BLaER1 treated with 17β-estradiol and CSF1 and Interleukin-3, amounts not matched to agents 10 nM and 100 nM (cell line): ENCODE results near the gene ELK4.

Experiments
- H3K27ac ChIP-seq, 11 experiments: shearing (Covaris generic); formaldehyde crosslinking; 2 replicates each; pipeline ENCODE4 v1.8.1; 2022
- H3K27me3 ChIP-seq, 11 experiments: shearing (Covaris generic); formaldehyde crosslinking; 2 replicates each; pipeline ENCODE4 v1.8.1; 2022
- H3K36me3 ChIP-seq, 11 experiments: shearing (Covaris generic); formaldehyde crosslinking; 2 replicates each; pipeline ENCODE4 v1.8.1; 2022
- H3K4me1 ChIP-seq, 10 experiments: shearing (Covaris generic); formaldehyde crosslinking; 2 replicates each; pipeline ENCODE4 v1.8.1; 2022
- H3K4me2 ChIP-seq, 11 experiments: shearing (Covaris generic); formaldehyde crosslinking; 2 replicates each; pipeline ENCODE4 v1.8.1; 2022
- H3K4me3 ChIP-seq, 10 experiments: shearing (Covaris generic); formaldehyde crosslinking; 2 replicates each; pipeline ENCODE4 v1.8.1; 2022
- H3K9ac ChIP-seq, 11 experiments: shearing (Covaris generic); formaldehyde crosslinking; 2 replicates each; pipeline ENCODE4 v1.8.1; 2022
- H3K9me3 ChIP-seq, 11 experiments: shearing (Covaris generic); formaldehyde crosslinking; replicated peaks in 1 of 11; 2 replicates each; pipeline ENCODE4 v1.8.1; 2022
- H4K20me1 ChIP-seq, 11 experiments: shearing (Covaris generic); formaldehyde crosslinking; 2 replicates each; pipeline ENCODE4 v1.8.1; 2022
- Cebpa-rat ChIP-seq, 11 experiments: shearing (Covaris generic); IDR thresholded peaks; 2 replicates each; pipeline ENCODE4 v1.8.1; 2022

The ELK4 gene

GRCh38 chr1:205666372-205667166, 34.8 kb upstream of the ELK4 start:
- H3K27me3 ChIP-seq, result no peaks in the 10 kb centered on the region
- no peak for TF ChIP-seq Cebpa-rat (IDR thresholded peaks at IDR 0.05)
- no peak overlapping the region for H3K4me3 ChIP-seq
- H3K27ac ChIP-seq, result no peak overlapping the region
- peak overlapping the region in 2 of 11 experiments; percentile 4 to 27; a peak in 1 of 22 replicates for H3K9ac ChIP-seq
- no peaks in the 10 kb centered on the region for H3K9me3 ChIP-seq
- peaks cover 72 to 97% (median 91%) of the 10 kb centered on the region in 10 experiments for H3K4me1 ChIP-seq
- peak overlapping the region; percentile 69 to 89 (median 76) for H3K4me2 ChIP-seq
- H3K36me3 ChIP-seq, result peaks cover 0 to 12% (median 0%) of the 10 kb centered on the region in 11 experiments; a peak in 3 of 22 replicates
- H4K20me1 ChIP-seq, result peaks cover 0 to 69% (median 5%) of the 10 kb centered on the region in 11 experiments; a peak in 7 of 22 replicates

GRCh38 chr1:205665201-205666045, 33.6 kb upstream of the ELK4 start:
- Histone ChIP-seq H3K27me3 (no peaks in the 10 kb centered on the region), H3K4me3 (no peak overlapping the region), H3K4me1 (peaks cover 60 to 97% (median 89%) of the 10 kb centered on the region in 10 experiments), H3K9me3 (no peaks in the 10 kb centered on the region), H3K27ac (peak overlapping the region in 7 of 11 experiments; percentile 20 to 48 (median 39); a peak in 12 of 22 replicates), H3K4me2 (peak overlapping the region; percentile 69 to 89 (median 76)), H3K36me3 (peaks cover 0 to 12% (median 0%) of the 10 kb centered on the region in 11 experiments; a peak in 3 of 22 replicates), H4K20me1 (peaks cover 0 to 71% (median 0%) of the 10 kb centered on the region in 11 experiments; a peak in 6 of 22 replicates), H3K9ac (peak overlapping the region in 6 of 11 experiments; percentile 0 to 35 (median 28); a peak in 8 of 22 replicates)
- no peak for TF ChIP-seq Cebpa-rat (IDR thresholded peaks at IDR 0.05)

GRCh38 chr1:205664399-205665017, 32.7 kb upstream of the ELK4 start:
- Histone ChIP-seq H3K4me1 (peaks cover 52 to 97% (median 89%) of the 10 kb centered on the region in 10 experiments), H3K27ac (peak overlapping the region in 6 of 11 experiments; percentile 24 to 48 (median 41); a peak in 10 of 22 replicates), H3K4me2 (peak overlapping the region; percentile 69 to 89 (median 76)), H3K27me3 (no peaks in the 10 kb centered on the region), H3K9ac (peak overlapping the region in 6 of 11 experiments; percentile 0 to 35 (median 28); a peak in 8 of 22 replicates), H4K20me1 (peaks cover 0 to 76% (median 0%) of the 10 kb centered on the region in 11 experiments; a peak in 7 of 22 replicates), H3K4me3 (no peak overlapping the region), H3K9me3 (no peaks in the 10 kb centered on the region), H3K36me3 (peaks cover 0 to 12% (median 0%) of the 10 kb centered on the region in 11 experiments; a peak in 3 of 22 replicates)
- no peak for TF ChIP-seq Cebpa-rat (IDR thresholded peaks at IDR 0.05)

- peak overlapping the region in 1 of 11 experiments; percentile 9; a peak in 1 of 22 replicates for H3K27ac ChIP-seq
- H3K4me1 ChIP-seq, result peaks cover 47 to 95% (median 86%) of the 10 kb centered on the region in 10 experiments
- no peaks in the 10 kb centered on the region for H3K9me3 ChIP-seq
- no peaks in the 10 kb centered on the region for H3K27me3 ChIP-seq
- no peak overlapping the region for H3K4me3 ChIP-seq
- no peak for TF ChIP-seq Cebpa-rat (IDR thresholded peaks at IDR 0.05)
- H3K9ac ChIP-seq, result peak overlapping the region in 2 of 11 experiments; percentile 1 to 3; a peak in 3 of 22 replicates
- H3K4me2 ChIP-seq, result peak overlapping the region; percentile 32 to 89 (median 76); a peak in 17 of 22 replicates
- H3K36me3 ChIP-seq, result peaks cover 0 to 12% (median 0%) of the 10 kb centered on the region in 11 experiments; a peak in 3 of 22 replicates
- peaks cover 0 to 81% (median 0%) of the 10 kb centered on the region in 11 experiments; a peak in 7 of 22 replicates for H4K20me1 ChIP-seq
Observed at GRCh38 chr1:205663286-205663936, 31.6 kb upstream of the ELK4 start.

- TF ChIP-seq Cebpa-rat (IDR thresholded peaks at IDR 0.05), result no peak
- no peak overlapping the region for H3K4me3 ChIP-seq
- peaks cover 0 to 76% (median 0%) of the 10 kb centered on the region in 11 experiments; a peak in 6 of 22 replicates for H4K20me1 ChIP-seq
- H3K27ac ChIP-seq, result 0 out of 22 replicates have a peak overlapping the region, but pooled peaks of 1 of the 11 experiments have one; percentile 9
- H3K27me3 ChIP-seq, result no peaks in the 10 kb centered on the region
- peak overlapping the region in 10 of 11 experiments; percentile 5 to 89 (median 27); a peak in 12 of 22 replicates for H3K4me2 ChIP-seq
- H3K9ac ChIP-seq, result peak overlapping the region in 2 of 11 experiments; percentile 1 to 20; a peak in 2 of 22 replicates
- H3K36me3 ChIP-seq, result peaks cover 0 to 12% (median 0%) of the 10 kb centered on the region in 11 experiments; a peak in 3 of 22 replicates
- H3K9me3 ChIP-seq, result no peaks in the 10 kb centered on the region
- peaks cover 45 to 88% (median 80%) of the 10 kb centered on the region in 10 experiments for H3K4me1 ChIP-seq
Observed at GRCh38 chr1:205662791-205663190, 31.0 kb upstream of the ELK4 start.

- Histone ChIP-seq H3K4me1 (peaks cover 45 to 87% (median 78%) of the 10 kb centered on the region in 10 experiments), H4K20me1 (peaks cover 0 to 74% (median 0%) of the 10 kb centered on the region in 11 experiments; a peak in 6 of 22 replicates), H3K9me3 (no peaks in the 10 kb centered on the region), H3K27ac (no peak overlapping the region), H3K36me3 (peaks cover 0 to 12% (median 0%) of the 10 kb centered on the region in 11 experiments; a peak in 3 of 22 replicates), H3K4me2 (peak overlapping the region in 10 of 11 experiments; percentile 3 to 89 (median 27); a peak in 13 of 22 replicates), H3K4me3 (no peak overlapping the region), H3K9ac (peak overlapping the region in 3 of 11 experiments; percentile 6 to 20 (median 15); a peak in 2 of 22 replicates), H3K27me3 (no peaks in the 10 kb centered on the region)
- TF ChIP-seq Cebpa-rat (IDR thresholded peaks at IDR 0.05), result no peak
Observed at GRCh38 chr1:205662135-205662738, 30.4 kb upstream of the ELK4 start.

GRCh38 chr1:205661429-205662134, 29.8 kb upstream of the ELK4 start:
- Histone ChIP-seq H3K36me3 (peaks cover 0 to 12% (median 0%) of the 10 kb centered on the region in 11 experiments; a peak in 3 of 22 replicates), H3K4me3 (no peak overlapping the region), H4K20me1 (peaks cover 0 to 68% (median 0%) of the 10 kb centered on the region in 11 experiments; a peak in 6 of 22 replicates), H3K27me3 (no peaks in the 10 kb centered on the region), H3K4me2 (peak overlapping the region in 6 of 11 experiments; percentile 27 to 84 (median 78); a peak in 8 of 22 replicates), H3K27ac (no peak overlapping the region), H3K9ac (0 out of 22 replicates have a peak overlapping the region, but pooled peaks of 1 of the 11 experiments have one; percentile 6), H3K4me1 (peaks cover 44 to 81% (median 73%) of the 10 kb centered on the region in 10 experiments), H3K9me3 (no peaks in the 10 kb centered on the region)
- TF ChIP-seq Cebpa-rat (IDR thresholded peaks at IDR 0.05), result no peak
